Psoas muscle (tissue), 8 donors: ENCODE results near the gene TEP1. TPM values are rescaled to one million over a fixed set of nuclear protein-coding genes. Genes with fewer than 3 reads are reported as not detected.

Experiments
- ATAC-seq, 4 donors: fragments of 200-7000 bp; cut with Tn5 transposase; one replicate each; pipeline ENCODE4 v1.9.1; 2020; ENCODE audit warnings: moderate library complexity in 3 of 4, mild to moderate bottlenecking in 2 of 4
- DNase-seq, 2 donors: peaks; one replicate each; pipeline ENCODE4 v3.0.0-alpha.2; 2020
- H3K27ac ChIP-seq: fragments of 200-600 bp; one replicate; pipeline ENCODE4 v1.8.0; 2022
- H3K27me3 ChIP-seq, 3 donors: fragments of 200-600 bp in 1 of 3; one replicate each; pipeline versions ENCODE4 v1.6.1 to v1.8.0; 2013 to 2022; ENCODE audit warnings: low read length in 2 of 3, mild to moderate bottlenecking in 2 of 3, moderate library complexity in 1 of 3; ENCODE audit not compliant: insufficient read depth in 3 of 3
- H3K36me3 ChIP-seq, 2 donors: fragments of 200-600 bp in 1 of 2; one replicate each; pipeline versions ENCODE4 v1.6.1 to v1.8.0; 2013 to 2022; ENCODE audit warnings: low read depth in 1 of 2, mild to moderate bottlenecking in 1 of 2, moderate library complexity in 1 of 2; ENCODE audit not compliant: insufficient read depth in 1 of 2
- H3K4me1 ChIP-seq: fragments of 200-600 bp; one replicate; pipeline ENCODE4 v1.8.0; 2022
- H3K4me3 ChIP-seq: fragments of 200-600 bp; one replicate; pipeline ENCODE4 v1.8.0; 2022; ENCODE audit warnings: mild to moderate bottlenecking
- H3K9me3 ChIP-seq: fragments of 200-600 bp; one replicate; pipeline ENCODE4 v1.8.0; 2022
- CTCF ChIP-seq: fragments of 200-600 bp; IDR thresholded peaks from one replicate; pipeline ENCODE4 v1.8.0; 2022; ENCODE audit warnings: antibody characterized with exemption
- WGBS, 3 donors: extraction: QIAGEN DNeasy Blood & Tissue Kit; methylation state at CpG; one replicate each; pipeline versions ENCODE4 v1.1.6 to v1.1.7; 2013; 5-methylcytosine and 5-hydroxymethylcytosine counted together
- intact Hi-C, 2 donors: fragments of 100-400 bp; cut with DNase I; formaldehyde crosslinking; loops; one replicate each; pipeline versions ENCODE4 v1.11.0 to v1.14.2; 2022
- polyA plus RNA-seq, 3 donors: library from polyadenylated mRNA; stranded (reverse); fragments of 200-250 nt; gene quantifications; one replicate each; pipeline ENCODE4 v1.2.3, GENCODE V29; 2013
- total RNA-seq, 4 donors: library from RNA; stranded (reverse); fragmentation: NEBNext Ultra II Directional in 2 of 4; extraction: Animal tissue kit (Norgen Biotek cat#: 25700) in 2 of 4; gene quantifications; one replicate each; pipeline versions ENCODE4 v1.2.1 to v1.2.4, GENCODE V29; 2021 to 2023
- donor health status: healthy with polysubstance abuse.
- donor health status: DM: no; HTN: no; CAD: no; lungs with moderate emphysema.
- donor health status: Bipolar disorder and iron deficiency.
- donor health status: healthy.
- donor health status: DM: yes; HTN: yes; CAD: no.
- donor health status: DM: no; HTN: no; CAD: no.
- donor health status: DM: no; HTN: no; CAD: no.
- donor health status: DM: yes; HTN: yes; CAD: no.

TEP1 gene
- total and polyA plus RNA-seq, 7 donors = 4.2 to 44.8 (median 14.7) TPM

GRCh38 chr14:20387576-20387975 is 25.7 kb downstream of the TEP1 start:
- no peaks in the 10 kb centered on the region for H3K27me3 ChIP-seq
- H3K4me3 ChIP-seq = no peak overlapping the region
- 86 to 94% (median 90%) methylated on average over 6 of the region's 6 CpGs for WGBS, 3 donors
- no peaks in the 10 kb centered on the region for H3K9me3 ChIP-seq
- TF ChIP-seq CTCF = no peak
- ATAC-seq = no peak
- DNase-seq = no peak
- no peaks in the 10 kb centered on the region for H3K4me1 ChIP-seq
- peaks cover 23 to 100% of the 10 kb centered on the region in 2 donors for H3K36me3 ChIP-seq
- H3K27ac ChIP-seq = no peak overlapping the region
- intact Hi-C loops = no loop called here

- WGBS, 3 donors = 96% methylated on average over 17 of the region's 17 CpGs
- no peak for TF ChIP-seq CTCF
- Histone ChIP-seq H3K4me3 (no peak overlapping the region), H3K36me3 (peaks cover 23 to 100% of the 10 kb centered on the region in 2 donors), H3K27me3 (no peaks in the 10 kb centered on the region), H3K9me3 (no peaks in the 10 kb centered on the region), H3K4me1 (no peaks in the 10 kb centered on the region), H3K27ac (no peak overlapping the region)
- DNase-seq (no peak), ATAC-seq (no peak)
- intact Hi-C loops = no loop called here
These were observed 26.9 kb downstream of the TEP1 start for GRCh38 chr14:20386276-20386855.

DNA sequence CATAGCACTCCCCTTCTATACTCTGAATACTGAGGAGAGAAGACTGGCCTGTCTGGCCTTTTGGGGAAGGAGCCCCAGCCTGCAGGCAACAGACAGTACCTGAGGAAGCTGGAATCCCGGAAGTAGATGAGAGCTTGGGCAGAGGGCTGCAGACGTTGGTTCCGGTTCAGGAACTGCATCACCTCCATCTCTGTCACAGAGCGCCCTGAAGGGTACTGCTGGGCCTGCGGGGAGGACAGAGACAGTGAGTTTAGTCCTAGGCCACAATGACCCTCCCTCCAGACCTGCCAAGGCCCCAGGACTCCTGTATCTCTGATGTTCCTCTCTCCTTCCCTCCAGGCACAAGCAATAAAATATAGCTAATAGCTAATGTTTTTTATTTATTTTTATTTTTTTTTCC is 28.4 kb downstream of the TEP1 start:
- Histone ChIP-seq H3K9me3 (no peaks in the 10 kb centered on the region), H3K4me3 (no peak overlapping the region), H3K36me3 (peaks cover 18 to 100% of the 10 kb centered on the region in 2 donors), H3K4me1 (no peaks in the 10 kb centered on the region), H3K27me3 (no peaks in the 10 kb centered on the region), H3K27ac (no peak overlapping the region)
- TF ChIP-seq CTCF = no peak
- WGBS, 3 donors = 94 to 98% (median 97%) methylated on average over 5 of the region's 5 CpGs
- ATAC-seq = no peak
- no peak for DNase-seq
- intact Hi-C loops = no loop called here

- Histone ChIP-seq H3K27ac (no peak overlapping the region), H3K36me3 (peaks cover 19 to 100% of the 10 kb centered on the region in 2 donors), H3K9me3 (no peaks in the 10 kb centered on the region), H3K4me1 (no peaks in the 10 kb centered on the region), H3K27me3 (no peaks in the 10 kb centered on the region), H3K4me3 (no peak overlapping the region)
- no peak for TF ChIP-seq CTCF
- DNase-seq = no peak
- intact Hi-C loops = no loop called here
- 87 to 92% (median 90%) methylated on average over 7 of the region's 7 CpGs for WGBS, 3 donors
- ATAC-seq = no peak
These were observed 29.0 kb downstream of the TEP1 start for GRCh38 chr14:20384321-20384720.

DNA sequence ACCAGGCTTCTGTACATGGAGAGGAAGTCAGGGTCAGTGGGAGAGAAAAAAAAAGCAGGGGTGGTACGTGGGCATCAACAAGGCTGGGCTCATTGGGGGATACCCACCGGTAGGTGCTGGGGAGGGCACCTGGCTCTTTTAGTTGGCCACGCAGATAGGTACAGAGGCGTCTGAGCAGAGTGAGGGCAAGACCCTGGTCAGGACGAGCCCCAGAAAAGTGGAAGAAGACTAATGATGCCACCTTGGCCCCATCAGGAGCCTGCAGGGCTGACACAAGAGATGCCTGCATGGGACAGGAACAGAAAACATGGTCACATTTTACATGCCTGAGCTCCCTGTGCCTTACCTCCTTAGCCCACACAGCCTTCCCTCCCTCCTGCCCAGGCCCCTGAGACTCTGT is 29.7 kb downstream of the TEP1 start:
- Histone ChIP-seq H3K27ac (no peak overlapping the region), H3K4me1 (no peaks in the 10 kb centered on the region), H3K36me3 (peaks cover 21 to 100% of the 10 kb centered on the region in 2 donors), H3K9me3 (no peaks in the 10 kb centered on the region), H3K4me3 (no peak overlapping the region), H3K27me3 (no peaks in the 10 kb centered on the region)
- DNase-seq (no peak), ATAC-seq (peak in 1 of 4 donors; percentile 8)
- intact Hi-C loops = no loop called here
- WGBS, 3 donors = 93 to 97% (median 95%) methylated on average over 5 of the region's 5 CpGs
- no peak for TF ChIP-seq CTCF
